ENCODE measurements around the gene ASCL1.

ASCL1 gene

GRCh38 chr12:102963796-102964195 is 6.3 kb downstream of the ASCL1 start:
- no peak overlapping the region for H3K27ac ChIP-seq
- no peaks in the 10 kb centered on the region for H4K20me1 ChIP-seq (ENCODE audit: insufficient read depth)
- H3K9ac ChIP-seq, result no peak overlapping the region
- H2AFZ ChIP-seq (ENCODE audit: low read depth), result no peak overlapping the region
- H3K36me3 ChIP-seq (ENCODE audit: insufficient read depth), result no peaks in the 10 kb centered on the region
- H3K4me1 ChIP-seq (ENCODE audit: low read depth, poor library complexity, severe bottlenecking), result no peaks in the 10 kb centered on the region
- no peaks in the 10 kb centered on the region for H3K27me3 ChIP-seq (ENCODE audit: insufficient read depth, low read depth)
- TF ChIP-seq CTCF (conservative IDR thresholded peaks at IDR 0.05; ENCODE audit: low read depth, low read length), result no peak
- H3K79me2 ChIP-seq (ENCODE audit: insufficient read depth, low read depth), result no peaks in the 10 kb centered on the region
- H3K4me3 ChIP-seq (IDR thresholded peaks at IDR 0.05; ENCODE audit: insufficient read depth, low read depth, low read length), result no peak overlapping the region
- H3K4me2 ChIP-seq, result no peak overlapping the region

- H3K4me1 ChIP-seq (ENCODE audit: low read depth, poor library complexity, severe bottlenecking), result no peaks in the 10 kb centered on the region
- no peak overlapping the region for H3K4me3 ChIP-seq (IDR thresholded peaks at IDR 0.05; ENCODE audit: insufficient read depth, low read depth, low read length)
- no peak overlapping the region for H2AFZ ChIP-seq (ENCODE audit: low read depth)
- no peaks in the 10 kb centered on the region for H3K79me2 ChIP-seq (ENCODE audit: insufficient read depth, low read depth)
- TF ChIP-seq CTCF (conservative IDR thresholded peaks at IDR 0.05; ENCODE audit: low read depth, low read length), result no peak
- H3K9ac ChIP-seq, result no peak overlapping the region
- H3K36me3 ChIP-seq (ENCODE audit: insufficient read depth), result no peaks in the 10 kb centered on the region
- no peak overlapping the region for H3K4me2 ChIP-seq
- H3K27ac ChIP-seq, result no peak overlapping the region
- no peaks in the 10 kb centered on the region for H4K20me1 ChIP-seq (ENCODE audit: insufficient read depth)
- no peaks in the 10 kb centered on the region for H3K27me3 ChIP-seq (ENCODE audit: insufficient read depth, low read depth)
Measured at GRCh38 chr12:102964872-102965271, 7.4 kb downstream of the ASCL1 start.

- no peaks in the 10 kb centered on the region for H3K27me3 ChIP-seq (ENCODE audit: insufficient read depth, low read depth)
- no peak overlapping the region for H3K4me2 ChIP-seq
Measured at GRCh38 chr12:102965281-102966155, 8.0 kb downstream of the ASCL1 start.

GRCh38 chr12:102966200-102966863 is 8.9 kb downstream of the ASCL1 start:
- Histone ChIP-seq H3K36me3 (ENCODE audit: insufficient read depth) (no peaks in the 10 kb centered on the region), H3K27me3 (ENCODE audit: insufficient read depth, low read depth) (no peaks in the 10 kb centered on the region), H3K27ac (no peak overlapping the region), H3K9ac (no peak overlapping the region), H3K4me3 (IDR thresholded peaks at IDR 0.05; ENCODE audit: insufficient read depth, low read depth, low read length) (no peak overlapping the region), H3K4me2 (no peak overlapping the region), H2AFZ (ENCODE audit: low read depth) (no peak overlapping the region), H3K79me2 (ENCODE audit: insufficient read depth, low read depth) (no peaks in the 10 kb centered on the region), H4K20me1 (ENCODE audit: insufficient read depth) (no peaks in the 10 kb centered on the region), H3K4me1 (ENCODE audit: low read depth, poor library complexity, severe bottlenecking) (no peaks in the 10 kb centered on the region)
- TF ChIP-seq CTCF (conservative IDR thresholded peaks at IDR 0.05; ENCODE audit: low read depth, low read length), result no peak

More at GRCh38 chr12:102965281-102966155, 8.0 kb downstream of the ASCL1 start:
- no peak overlapping the region for H3K4me3 ChIP-seq (IDR thresholded peaks at IDR 0.05; ENCODE audit: insufficient read depth, low read depth, low read length)
- H4K20me1 ChIP-seq (ENCODE audit: insufficient read depth), result no peaks in the 10 kb centered on the region
- H3K27ac ChIP-seq, result no peak overlapping the region
- no peak overlapping the region for H2AFZ ChIP-seq (ENCODE audit: low read depth)
- no peaks in the 10 kb centered on the region for H3K36me3 ChIP-seq (ENCODE audit: insufficient read depth)
- no peak overlapping the region for H3K9ac ChIP-seq
- no peaks in the 10 kb centered on the region for H3K79me2 ChIP-seq (ENCODE audit: insufficient read depth, low read depth)
- TF ChIP-seq CTCF (conservative IDR thresholded peaks at IDR 0.05; ENCODE audit: low read depth, low read length), result no peak
- H3K4me1 ChIP-seq (ENCODE audit: low read depth, poor library complexity, severe bottlenecking), result no peaks in the 10 kb centered on the region

Data from KMS-11 (cell line).